A549 treated with CpdA at 1 μM for 4 hours (cell line): ENCODE data around the gene ASIP. TPM values are rescaled to one million over a fixed set of nuclear protein-coding genes. Genes with fewer than 3 reads are reported as not detected.

Experiments
- total RNA-seq: library from RNA; stranded (reverse); fragments of 200-300 nt; extraction: Qiagen RNA extraction; gene quantifications from 5 replicates; pipeline ENCODE4 v1.2.3, GENCODE V29; 2022; ENCODE audit warnings: low read depth

ASIP gene
- total RNA-seq: not detected in 5 replicates

GRCh38 chr20:34240693-34241615 lies at the start of gene ASIP:
Gene ASIP, plus strand, starts transcription at chr20:34241423. Its CDS starts 18,952 bp downstream, at chr20:34260375.

GRCh38 chr20:34302723-34303533 lies 61.7 kb downstream of the ASIP start, which contains the start of gene AHCY:
Gene AHCY, minus strand, starts transcription at chr20:34303355. Its CDS starts 85 bp downstream, at chr20:34303270.

Other genes starting within 250 kb of the ASIP start
- gene RALY, start 247.5 kb upstream of the ASIP start, total RNA-seq: 122 to 157 TPM (median 152 TPM) in 5 replicates
- gene EIF2S2, start 129.2 kb upstream of the ASIP start, total RNA-seq: 99.2 to 122 TPM (median 105 TPM) in 5 replicates
- 305 to 345 TPM (median 325 TPM) in 5 replicates for gene AHCY, start 61.9 kb downstream of the ASIP start, total RNA-seq
- gene ITCH, start 121.8 kb downstream of the ASIP start, total RNA-seq: 21.8 to 36.6 TPM (median 30.5 TPM) in 5 replicates